H1 (cell line): ENCODE data around the gene PLEK2. TPM values are rescaled to one million over a fixed set of nuclear protein-coding genes. Genes with fewer than 3 reads are reported as not detected.

Experiments
- EP300 ChIP-seq, 2 experiments: IDR thresholded peaks; 1 replicate in 1 of 2; 2 replicates in 1 of 2; pipeline ENCODE4 v1.6.1; 2011 to 2012; ENCODE audit warnings: low read depth in 2 of 2, low read length in 2 of 2, mild to moderate bottlenecking in 2 of 2, borderline replicate concordance in 1 of 2, inconsistent platforms in 1 of 2, moderate library complexity in 1 of 2
- GABPA ChIP-seq: IDR thresholded peaks from 2 replicates; pipeline ENCODE4 v1.6.1; 2011; ENCODE audit warnings: mild to moderate bottlenecking, low read length, moderate library complexity, borderline replicate concordance; ENCODE audit not compliant: insufficient read depth
- HDAC2 ChIP-seq, 2 experiments: fragments of 300-600 bp in 1 of 2; sonication (generic) in 1 of 2; IDR thresholded peaks; 2 replicates each; pipeline ENCODE4 v1.6.1; 2011 to 2012; ENCODE audit warnings: low read depth in 2 of 2, low read length in 2 of 2, mild to moderate bottlenecking in 2 of 2, moderate library complexity in 2 of 2, borderline replicate concordance in 1 of 2, inconsistent platforms in 1 of 2
- KDM5A ChIP-seq: fragments of 200-600 bp; IDR thresholded peaks from 2 replicates; pipeline ENCODE4 v1.7.1; 2012; ENCODE audit warnings: mild to moderate bottlenecking, low read length, inconsistent platforms, mixed read lengths
- SRF ChIP-seq: IDR thresholded peaks from 2 replicates; pipeline ENCODE4 v1.6.1; 2011; ENCODE audit warnings: mild to moderate bottlenecking, low read depth, low read length, moderate library complexity
- polyA plus RNA-seq, 7 experiments: library from polyadenylated mRNA; depleted of rRNA in 3 of 7; stranded (reverse) in 5 of 7; unstranded in 2 of 7; fragments of >200 nt in 5 of 7; fragments of 200-250 nt in 2 of 7; gene quantifications; 1 replicate in 5 of 7; 2 replicates in 1 of 7; 4 replicates in 1 of 7; pipeline versions ENCODE4 v1.2.1 to v1.2.3, GENCODE V29; 2011 to 2013; ENCODE audit warnings: missing spikeins in 2 of 7, mixed read lengths in 2 of 7
- total RNA-seq: library from RNA; stranded (reverse); fragmentation: NEBNext Ultra II Directional; extraction: Animal tissue kit (Norgen Biotek cat#: 25700); gene quantifications from 2 replicates; pipeline ENCODE4 v1.2.1, GENCODE V29; 2021
- TF ChIP-seq, protein P1 (sequence below), 3 experiments: IDR thresholded peaks; 1 replicate in 2 of 3; 2 replicates in 1 of 3; pipeline versions ENCODE4 v1.5.1 to v1.6.1; 2011; ENCODE audit warnings: low read length in 3 of 3, mild to moderate bottlenecking in 3 of 3, inconsistent platforms in 2 of 3, low read depth in 1 of 3, moderate library complexity in 1 of 3; ENCODE audit not compliant: insufficient read depth in 1 of 3; ENCODE audit errors: control extremely low read depth in 1 of 3

PLEK2 gene
- total and polyA plus RNA-seq, 2 of the 8 experiments (the other 6 are each of a cell fraction or from before 2014, with no cell fraction given): 0.41 to 2.1 TPM

DNA sequence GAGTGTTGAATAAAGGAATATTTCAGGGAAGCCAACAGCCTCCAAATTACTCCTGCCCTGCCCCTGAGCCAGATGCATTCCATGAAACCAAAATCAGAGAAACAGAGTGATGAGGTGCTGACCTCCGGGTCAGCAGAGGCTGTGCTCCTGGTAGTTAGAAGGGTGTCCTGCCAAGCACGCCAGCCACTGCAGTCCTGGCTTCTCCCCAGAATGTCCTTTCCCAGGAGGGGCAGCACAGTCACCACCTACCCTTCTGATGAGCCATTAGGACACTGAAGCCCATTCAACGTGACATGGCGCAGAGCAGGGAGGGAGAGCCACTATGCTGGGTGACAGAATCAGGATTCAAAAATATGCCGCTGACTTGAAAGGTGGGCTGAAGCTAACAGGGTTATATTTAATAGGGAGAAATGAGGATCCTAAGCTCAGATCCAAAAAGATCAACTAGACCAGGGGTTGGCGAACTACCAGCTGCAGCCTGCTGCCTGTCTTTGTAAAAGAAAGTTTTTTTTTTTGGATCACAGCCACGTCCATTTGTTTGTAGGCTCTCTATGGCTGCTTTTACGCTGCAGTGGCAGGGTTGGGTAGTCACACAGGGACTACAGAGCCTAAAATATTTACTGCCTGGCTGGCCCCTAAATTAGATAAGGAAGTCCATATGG, 34.5 kb upstream of the PLEK2 start (continued):
- TF ChIP-seq KDM5A: no peak
- TF ChIP-seq GABPA: no peak
- TF ChIP-seq EP300 (IDR thresholded peaks at IDR 0.05; ENCODE audit: borderline replicate concordance in 1 of 2, low read depth in 2 of 2, low read length in 2 of 2): no peak
- TF ChIP-seq, protein P1, sequence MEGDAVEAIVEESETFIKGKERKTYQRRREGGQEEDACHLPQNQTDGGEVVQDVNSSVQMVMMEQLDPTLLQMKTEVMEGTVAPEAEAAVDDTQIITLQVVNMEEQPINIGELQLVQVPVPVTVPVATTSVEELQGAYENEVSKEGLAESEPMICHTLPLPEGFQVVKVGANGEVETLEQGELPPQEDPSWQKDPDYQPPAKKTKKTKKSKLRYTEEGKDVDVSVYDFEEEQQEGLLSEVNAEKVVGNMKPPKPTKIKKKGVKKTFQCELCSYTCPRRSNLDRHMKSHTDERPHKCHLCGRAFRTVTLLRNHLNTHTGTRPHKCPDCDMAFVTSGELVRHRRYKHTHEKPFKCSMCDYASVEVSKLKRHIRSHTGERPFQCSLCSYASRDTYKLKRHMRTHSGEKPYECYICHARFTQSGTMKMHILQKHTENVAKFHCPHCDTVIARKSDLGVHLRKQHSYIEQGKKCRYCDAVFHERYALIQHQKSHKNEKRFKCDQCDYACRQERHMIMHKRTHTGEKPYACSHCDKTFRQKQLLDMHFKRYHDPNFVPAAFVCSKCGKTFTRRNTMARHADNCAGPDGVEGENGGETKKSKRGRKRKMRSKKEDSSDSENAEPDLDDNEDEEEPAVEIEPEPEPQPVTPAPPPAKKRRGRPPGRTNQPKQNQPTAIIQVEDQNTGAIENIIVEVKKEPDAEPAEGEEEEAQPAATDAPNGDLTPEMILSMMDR (IDR thresholded peaks at IDR 0.05; ENCODE audit: control extremely low read depth in 1 of 3, insufficient read depth in 1 of 3, low read depth in 1 of 3, low read length in 3 of 3): no peak
- no peak for TF ChIP-seq HDAC2 (IDR thresholded peaks at IDR 0.05; ENCODE audit: borderline replicate concordance in 1 of 2, low read depth in 2 of 2, low read length in 2 of 2)
- no peak for TF ChIP-seq SRF
